ENCODE results near the gene ATOSB.

GRCh38 chr9:35164711-35165110, 49.0 kb upstream of the ATOSB start:
- TF ChIP-seq YY1 (IDR thresholded peaks at IDR 0.05; ENCODE audit: insufficient read depth, insufficient read length) (no peak), SUZ12 (IDR thresholded peaks at IDR 0.05; ENCODE audit: extremely low read depth, insufficient read depth, insufficient read length) (no peak)

Measured in NT2/D1 (cell line).